ENCODE results near the gene ST6GAL2.

The ST6GAL2 gene

DNA sequence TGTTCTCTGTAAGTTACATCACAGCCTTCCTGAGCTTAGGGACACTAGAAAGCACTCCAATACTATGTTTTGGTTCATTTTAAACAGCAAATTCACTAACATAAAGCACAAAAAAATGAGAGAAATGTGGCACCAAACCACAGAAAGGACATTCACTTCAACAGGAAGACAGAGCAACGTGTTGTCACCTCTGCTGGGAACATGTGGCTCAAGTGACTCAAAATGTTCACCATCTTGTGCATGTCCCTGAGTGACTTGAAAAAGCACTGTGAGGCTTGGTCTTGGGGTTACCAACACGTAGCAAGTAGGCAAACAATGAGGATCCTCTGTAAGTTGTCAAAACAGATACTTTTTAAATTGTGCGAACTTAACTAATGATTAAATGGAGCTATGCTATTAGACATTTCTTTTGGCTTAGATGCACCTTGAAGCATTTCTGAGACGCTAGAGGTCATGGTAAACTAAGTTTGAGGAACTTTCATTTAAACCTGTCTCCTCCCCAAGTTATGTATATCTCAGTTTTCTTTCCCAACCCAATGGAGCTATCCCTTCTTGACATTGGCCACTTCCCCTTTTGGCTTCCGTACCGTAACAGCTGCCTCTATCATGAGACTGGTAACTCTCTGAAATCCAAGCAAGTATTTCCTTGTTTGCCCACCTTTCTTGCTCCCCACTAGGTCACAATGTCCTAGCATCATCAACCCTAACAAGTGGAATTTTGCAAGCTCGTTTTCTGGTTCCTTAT lies 14.0 kb upstream of the ST6GAL2 start:
- no peak for DNase-seq (ENCODE audit: low read depth)
- TF ChIP-seq, protein P1, sequence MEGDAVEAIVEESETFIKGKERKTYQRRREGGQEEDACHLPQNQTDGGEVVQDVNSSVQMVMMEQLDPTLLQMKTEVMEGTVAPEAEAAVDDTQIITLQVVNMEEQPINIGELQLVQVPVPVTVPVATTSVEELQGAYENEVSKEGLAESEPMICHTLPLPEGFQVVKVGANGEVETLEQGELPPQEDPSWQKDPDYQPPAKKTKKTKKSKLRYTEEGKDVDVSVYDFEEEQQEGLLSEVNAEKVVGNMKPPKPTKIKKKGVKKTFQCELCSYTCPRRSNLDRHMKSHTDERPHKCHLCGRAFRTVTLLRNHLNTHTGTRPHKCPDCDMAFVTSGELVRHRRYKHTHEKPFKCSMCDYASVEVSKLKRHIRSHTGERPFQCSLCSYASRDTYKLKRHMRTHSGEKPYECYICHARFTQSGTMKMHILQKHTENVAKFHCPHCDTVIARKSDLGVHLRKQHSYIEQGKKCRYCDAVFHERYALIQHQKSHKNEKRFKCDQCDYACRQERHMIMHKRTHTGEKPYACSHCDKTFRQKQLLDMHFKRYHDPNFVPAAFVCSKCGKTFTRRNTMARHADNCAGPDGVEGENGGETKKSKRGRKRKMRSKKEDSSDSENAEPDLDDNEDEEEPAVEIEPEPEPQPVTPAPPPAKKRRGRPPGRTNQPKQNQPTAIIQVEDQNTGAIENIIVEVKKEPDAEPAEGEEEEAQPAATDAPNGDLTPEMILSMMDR (IDR thresholded peaks at IDR 0.05; ENCODE audit: control insufficient read depth, extremely low read depth, insufficient read depth): no peak

DNA sequence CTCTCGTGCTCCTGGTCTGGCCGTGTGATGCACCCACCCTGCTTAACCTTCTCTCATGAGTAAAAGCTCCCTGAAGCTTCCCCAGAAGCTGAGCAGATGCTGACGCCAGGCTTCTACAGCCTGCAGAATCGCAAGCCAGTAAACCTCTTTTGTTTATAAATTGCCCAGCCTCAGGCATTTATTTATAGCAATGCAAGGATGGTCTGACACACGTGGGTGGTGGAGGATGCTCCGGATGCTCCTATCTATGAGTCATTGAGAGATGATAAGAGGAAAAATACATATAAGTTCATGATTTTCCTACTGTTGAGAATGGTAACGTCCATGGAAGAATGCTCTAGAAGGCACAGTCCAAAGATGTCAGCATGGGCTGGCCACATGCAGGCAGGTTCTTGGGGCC lies 8.6 kb upstream of the ST6GAL2 start:
- no peak for DNase-seq (ENCODE audit: low read depth)
- no peak overlapping the region for H3K4me3 ChIP-seq (ENCODE audit: low read depth, low read length)
- TF ChIP-seq, protein P1 (IDR thresholded peaks at IDR 0.05; ENCODE audit: control insufficient read depth, extremely low read depth, insufficient read depth): no peak

More for the DNA sequence above, 14.0 kb upstream of the ST6GAL2 start:
- H3K4me3 ChIP-seq (ENCODE audit: low read depth, low read length): no peak overlapping the region

DNA sequence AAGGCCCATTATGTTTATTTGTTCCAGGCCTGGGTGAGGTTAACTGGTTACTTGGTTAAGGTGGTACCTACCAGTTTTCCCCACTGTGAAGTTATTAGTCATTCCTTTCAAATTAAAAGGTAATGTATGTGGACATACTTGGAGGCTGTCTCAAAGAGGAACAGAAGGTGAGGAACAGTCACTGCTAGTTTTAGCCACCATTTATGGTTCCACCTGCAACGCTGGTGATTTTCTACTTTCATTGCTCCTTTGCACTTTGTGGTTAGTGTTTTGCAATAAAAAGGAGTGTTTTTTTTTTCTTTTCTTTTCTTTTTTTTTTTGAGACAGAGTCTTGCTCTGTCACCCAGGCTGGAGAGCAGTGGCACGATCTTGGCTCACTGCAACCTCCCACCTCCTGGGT lies 6.1 kb upstream of the ST6GAL2 start:
- TF ChIP-seq, protein P1 (IDR thresholded peaks at IDR 0.05; ENCODE audit: control insufficient read depth, extremely low read depth, insufficient read depth): no peak
- H3K4me3 ChIP-seq (ENCODE audit: low read depth, low read length): no peak overlapping the region
- no peak for DNase-seq (ENCODE audit: low read depth)

DNA sequence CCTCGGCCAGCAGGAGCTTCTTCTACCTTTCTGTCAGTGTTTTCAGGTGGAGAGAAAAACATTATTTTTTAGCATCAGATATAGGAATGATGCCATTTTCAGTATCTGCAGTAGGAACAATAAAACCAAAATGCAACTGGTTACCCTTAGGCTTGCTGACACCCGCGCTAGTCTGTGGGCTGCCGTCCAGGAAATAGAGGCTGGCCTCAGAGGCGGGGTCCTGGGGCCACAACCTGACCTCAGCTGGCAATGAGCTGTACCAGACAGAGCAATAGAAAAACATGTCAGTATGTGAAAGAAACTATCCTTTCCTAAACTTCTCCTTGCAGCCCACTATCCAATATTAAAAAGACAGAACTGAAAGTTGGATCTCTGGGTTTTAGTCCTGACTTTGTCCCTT lies 4.6 kb upstream of the ST6GAL2 start:
- TF ChIP-seq, protein P1 (IDR thresholded peaks at IDR 0.05; ENCODE audit: control insufficient read depth, extremely low read depth, insufficient read depth): no peak
- no peak for DNase-seq (ENCODE audit: low read depth)
- H3K4me3 ChIP-seq (ENCODE audit: low read depth, low read length): no peak overlapping the region

DNA sequence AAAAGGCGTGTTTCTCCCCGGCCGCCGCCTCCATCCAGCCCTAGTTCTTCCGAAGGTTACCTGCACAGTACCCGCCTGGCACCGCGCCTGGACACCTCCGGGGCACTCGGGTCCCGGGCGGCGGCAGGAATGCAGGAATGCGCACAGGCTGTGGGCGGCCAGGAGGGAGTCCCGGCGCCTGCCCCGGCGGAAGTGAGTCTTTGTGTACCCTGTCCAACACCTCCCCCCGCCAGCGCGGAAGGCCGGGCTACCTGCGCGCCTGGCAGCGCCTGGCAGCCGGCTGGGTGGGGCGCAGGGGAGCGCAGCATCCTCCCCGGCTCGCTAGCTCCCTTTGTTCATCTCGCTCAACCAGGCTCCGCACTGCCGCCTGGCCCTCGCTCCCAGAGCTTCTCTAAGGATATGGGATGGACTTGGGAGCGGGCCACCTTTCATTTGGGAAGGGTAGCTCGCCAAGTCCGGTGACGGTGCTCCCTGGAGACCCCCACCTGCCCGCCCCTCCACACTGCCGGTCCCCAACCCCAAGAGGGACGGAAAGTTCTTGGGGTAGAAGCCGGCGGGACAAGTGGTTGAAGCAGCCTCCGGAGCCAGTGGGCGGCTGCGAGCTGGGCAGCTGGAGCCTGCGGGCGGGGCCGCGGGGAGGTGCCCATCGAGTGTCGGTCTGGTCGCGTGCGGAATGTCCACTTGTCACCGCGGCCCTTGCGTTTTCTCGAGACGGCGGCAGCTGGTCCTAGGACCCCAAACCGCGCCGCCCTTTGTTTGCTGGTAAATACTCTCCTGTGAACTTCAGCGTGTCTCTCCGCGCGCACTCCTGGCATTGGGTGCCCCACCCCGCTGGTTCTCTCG lies 1.2 kb upstream of the ST6GAL2 start:
- no peak for DNase-seq (ENCODE audit: low read depth)

DNA sequence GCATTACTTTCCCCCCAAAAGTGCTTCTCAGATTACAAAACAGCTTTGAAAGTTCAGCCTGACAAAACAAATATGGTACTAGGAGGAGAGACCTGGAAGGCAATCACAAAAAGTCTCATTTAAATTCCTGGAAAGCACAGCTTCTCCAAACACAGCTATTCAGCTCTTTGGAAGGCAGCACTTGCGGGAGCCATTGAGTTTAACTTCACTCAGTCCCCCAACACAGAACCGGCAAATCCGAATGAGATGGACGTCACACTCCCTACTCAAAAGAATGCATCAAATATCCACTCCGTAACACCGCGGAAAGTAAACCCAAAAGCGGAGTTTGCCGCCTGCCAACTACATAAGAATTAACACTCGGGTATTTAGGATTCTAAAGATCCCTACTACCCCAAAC lies 638 bp downstream of the ST6GAL2 start:
- no peak overlapping the region for H3K4me3 ChIP-seq (ENCODE audit: low read depth, low read length)
- no peak for DNase-seq (ENCODE audit: low read depth)
- TF ChIP-seq, protein P1 (IDR thresholded peaks at IDR 0.05; ENCODE audit: control insufficient read depth, extremely low read depth, insufficient read depth): no peak

More for the DNA sequence above, 1.2 kb upstream of the ST6GAL2 start:
- TF ChIP-seq, protein P1 (IDR thresholded peaks at IDR 0.05; ENCODE audit: control insufficient read depth, extremely low read depth, insufficient read depth): no peak
- no peak overlapping the region for H3K4me3 ChIP-seq (ENCODE audit: low read depth, low read length)

Data from LNCaP clone FGC (cell line).